Upper lobe of left lung (tissue), 6 donors: ENCODE measurements around the gene ANGPTL1. TPM values are rescaled to one million over a fixed set of nuclear protein-coding genes. Genes with fewer than 3 reads are reported as not detected.

Experiments used
- ATAC-seq, 2 donors: fragments of 200-7000 bp; cut with Tn5 transposase; one replicate each; pipeline ENCODE4 v1.9.1; 2022; ENCODE audit warnings: mild to moderate bottlenecking in 2 of 2, moderate library complexity in 2 of 2; ENCODE audit not compliant: low FRiP score in 2 of 2
- DNase-seq, 2 donors: peaks; one replicate each; pipeline ENCODE4 v3.0.0-alpha.2; 2019 to 2020
- H3K27ac ChIP-seq, 4 donors: fragments of 200-600 bp; sonication (generic); one replicate each; pipeline ENCODE4 v1.5.1; 2016 to 2019
- H3K27me3 ChIP-seq, 4 donors: fragments of 200-600 bp; sonication (generic); one replicate each; pipeline ENCODE4 v1.5.1; 2017 to 2019
- H3K36me3 ChIP-seq, 4 donors: fragments of 200-600 bp; sonication (generic); one replicate each; pipeline ENCODE4 v1.5.1; 2016 to 2019
- H3K4me1 ChIP-seq, 4 donors: fragments of 200-600 bp; sonication (generic); one replicate each; pipeline ENCODE4 v1.5.1; 2018 to 2019
- H3K4me3 ChIP-seq, 4 donors: fragments of 200-600 bp; sonication (generic); one replicate each; pipeline ENCODE4 v1.5.1; 2017 to 2019; ENCODE audit warnings: mild to moderate bottlenecking in 2 of 4, moderate library complexity in 1 of 4
- H3K9me3 ChIP-seq, 4 donors: fragments of 200-600 bp; sonication (generic); one replicate each; pipeline ENCODE4 v1.5.1; 2018 to 2019
- CTCF ChIP-seq, 6 experiments: fragments of 450-650 bp in 4 of 6; fragments of 200-600 bp in 2 of 6; sonication (generic) in 2 of 6; IDR thresholded peaks; one replicate each; pipeline ENCODE4 v1.5.1; 2016 to 2019; ENCODE audit warnings: antibody characterized with exemption in 6 of 6
- EP300 ChIP-seq, 4 donors: sonication (generic); formaldehyde crosslinking; IDR thresholded peaks; one replicate each; pipeline ENCODE4 v1.5.1; 2017; ENCODE audit warnings: antibody characterized with exemption in 4 of 4, control low read depth in 2 of 4
- POLR2A ChIP-seq, 4 donors: fragments of 450-650 bp; IDR thresholded peaks; one replicate each; pipeline ENCODE4 v1.5.1; 2016 to 2017; ENCODE audit warnings: antibody characterized with exemption in 4 of 4, mild to moderate bottlenecking in 2 of 4
- POLR2AphosphoS5 ChIP-seq, 2 donors: sonication (generic); formaldehyde crosslinking; IDR thresholded peaks; one replicate each; pipeline ENCODE4 v1.5.1; 2017; ENCODE audit warnings: antibody characterized with exemption in 2 of 2
- WGBS, 2 donors: methylation state at CpG; one replicate each; pipeline ENCODE4 v1.1.5; 2017 to 2018; 5-methylcytosine and 5-hydroxymethylcytosine counted together
- total RNA-seq, 6 donors: library from RNA; depleted of rRNA in 4 of 6; stranded (reverse); fragments of >200 nt in 4 of 6; gene quantifications; one replicate each; pipeline versions ENCODE4 v1.1.0 to v1.2.1, GENCODE V29; 2016 to 2021
- donor health status: DM: no; HTN: no; CAD: no; lungs with moderate emphysema.
- donor health status: DM: no; HTN: yes; CAD: no; lungs with severe emphysema.

Gene ANGPTL1
- total RNA-seq: 10 to 100 TPM in 3 of 6 donors, 1 to 10 TPM in 3; 4.9 to 22.8 (median 15.8) TPM

GRCh38 chr1:178870944-178871343, at the start of gene ANGPTL1:
Gene ANGPTL1 (minus strand): TSS chr1:178871077. CDS start chr1:178865776, 5,301 bp downstream.
- H3K27ac ChIP-seq: peak within 1 kb of the TSS in 3 of 4 donors; percentile 16 to 55 (median 46)
- no peaks in the 10 kb centered on the region for H3K27me3 ChIP-seq
- whole genome bisulfite sequencing, 2 donors: 24 to 49% methylated on average over 4 of the region's 4 CpGs
- no peaks in the 10 kb centered on the region for H3K9me3 ChIP-seq
- ATAC-seq (peak in 1 of 2 donors; percentile 56), DNase-seq (no peak)
- TF ChIP-seq POLR2A (IDR thresholded peaks at IDR 0.05): no peak
- TF ChIP-seq CTCF (IDR thresholded peaks at IDR 0.05): no peak
- TF ChIP-seq EP300 (IDR thresholded peaks at IDR 0.05): no peak
- TF ChIP-seq POLR2AphosphoS5 (IDR thresholded peaks at IDR 0.05): no peak
- peak within 1 kb of the TSS in 2 of 4 donors; percentile 17 to 33 for H3K4me3 ChIP-seq
- peaks cover 8 to 18% (median 12%) of the 10 kb centered on the region in 4 donors for H3K4me1 ChIP-seq
- no peaks in the 10 kb centered on the region for H3K36me3 ChIP-seq

- Histone ChIP-seq H3K4me1 (no peaks in the 10 kb centered on the region), H3K27me3 (no peaks in the 10 kb centered on the region), H3K9me3 (peaks cover 0 to under 1% (median 0%) of the 10 kb centered on the region in 4 donors), H3K27ac (no peak overlapping the region), H3K36me3 (peaks cover 0 to 7% (median 0%) of the 10 kb centered on the region in 4 donors), H3K4me3 (no peak overlapping the region)
- DNase-seq (no peak), ATAC-seq (no peak)
- WGBS, 2 donors: 86 to 87% methylated on average over 2 of the region's 2 CpGs
- TF ChIP-seq POLR2AphosphoS5 (IDR thresholded peaks at IDR 0.05): no peak
- no peak for TF ChIP-seq CTCF (IDR thresholded peaks at IDR 0.05)
- no peak for TF ChIP-seq EP300 (IDR thresholded peaks at IDR 0.05)
- no peak for TF ChIP-seq POLR2A (IDR thresholded peaks at IDR 0.05)
Measured at GRCh38 chr1:178919581-178919980, 48.7 kb upstream of the ANGPTL1 start.

- Histone ChIP-seq H3K36me3 (peaks cover 0 to 7% (median 0%) of the 10 kb centered on the region in 4 donors), H3K27ac (no peak overlapping the region), H3K9me3 (no peaks in the 10 kb centered on the region), H3K4me3 (no peak overlapping the region), H3K27me3 (no peaks in the 10 kb centered on the region), H3K4me1 (no peaks in the 10 kb centered on the region)
- no peak for TF ChIP-seq POLR2AphosphoS5 (IDR thresholded peaks at IDR 0.05)
- no peak for TF ChIP-seq POLR2A (IDR thresholded peaks at IDR 0.05)
- no peak for TF ChIP-seq CTCF (IDR thresholded peaks at IDR 0.05)
- TF ChIP-seq EP300 (IDR thresholded peaks at IDR 0.05): no peak
- 80 to 84% methylated on average over 2 of the region's 2 CpGs for WGBS, 2 donors
- DNase-seq (no peak), ATAC-seq (no peak)
Measured at GRCh38 chr1:178918955-178919354, 48.1 kb upstream of the ANGPTL1 start.

GRCh38 chr1:178918308-178918707, 47.4 kb upstream of the ANGPTL1 start:
- TF ChIP-seq CTCF (IDR thresholded peaks at IDR 0.05) (no peak), POLR2AphosphoS5 (IDR thresholded peaks at IDR 0.05) (no peak), POLR2A (IDR thresholded peaks at IDR 0.05) (no peak), EP300 (IDR thresholded peaks at IDR 0.05) (no peak)
- H3K36me3 ChIP-seq: peaks cover 0 to 7% (median 0%) of the 10 kb centered on the region in 4 donors
- WGBS, 2 donors: 83 to 85% methylated on average over 6 of the region's 6 CpGs
- H3K27me3 ChIP-seq: no peaks in the 10 kb centered on the region
- no peak for ATAC-seq
- no peaks in the 10 kb centered on the region for H3K4me1 ChIP-seq
- no peaks in the 10 kb centered on the region for H3K9me3 ChIP-seq
- H3K27ac ChIP-seq: no peak overlapping the region
- no peak for DNase-seq
- H3K4me3 ChIP-seq: no peak overlapping the region
